ENCODE results near the gene CD248.

DNA sequence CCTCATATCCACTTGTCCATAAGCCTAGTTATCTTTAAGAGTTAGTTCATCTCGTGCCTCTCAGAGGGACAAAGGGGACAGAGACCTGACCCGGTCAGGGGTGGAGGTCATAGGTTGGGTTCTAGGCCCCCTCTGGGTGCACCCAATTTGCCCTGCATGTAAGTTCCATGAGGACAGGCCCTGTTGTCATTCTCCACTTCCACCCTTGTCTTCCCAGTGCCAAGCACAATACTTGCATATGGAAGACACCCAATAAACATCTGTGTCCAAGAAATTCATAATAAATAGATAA, 26.6 kb downstream of the CD248 start:
- TF ChIP-seq POLR2A (IDR thresholded peaks at IDR 0.05; ENCODE audit: low read depth, low read length) (no peak), TAF1 (IDR thresholded peaks at IDR 0.05; ENCODE audit: borderline replicate concordance, low read depth, low read length) (no peak), POLR2AphosphoS5 (IDR thresholded peaks at IDR 0.05; ENCODE audit: low read depth, low read length) (no peak)

Data from GM12892 (cell line).